Kidney epithelial cell (primary cell): ENCODE data around the gene SNRPA. TPM values are rescaled to one million over a fixed set of nuclear protein-coding genes. Genes with fewer than 3 reads are reported as not detected.

Source experiments
- DNase-seq: peaks from one replicate; pipeline ENCODE4 v3.0.0-alpha.2; 2010; ENCODE audit warnings: low read depth
- H3K27me3 ChIP-seq: 2 replicates; pipeline ENCODE4 v1.6.0; 2011; ENCODE audit warnings: low read length; ENCODE audit not compliant: control insufficient read depth, insufficient read depth
- H3K36me3 ChIP-seq: 2 replicates; pipeline ENCODE4 v1.5.1; 2011; ENCODE audit warnings: low read length; ENCODE audit not compliant: control insufficient read depth, insufficient read depth
- H3K4me3 ChIP-seq: 2 replicates; pipeline ENCODE4 v1.5.1; 2011; ENCODE audit warnings: low read depth, mild to moderate bottlenecking, control low read depth, low read length
- total RNA-seq: library from RNA; depleted of rRNA; stranded (reverse); fragments of >200 nt; gene quantifications from 2 replicates; pipeline ENCODE4 v1.2.3, GENCODE V29; 2015
- TF ChIP-seq, protein P1 (sequence below): IDR thresholded peaks from 2 replicates; pipeline ENCODE4 v1.5.1; 2011; ENCODE audit warnings: mild to moderate bottlenecking, moderate library complexity, low read length, control low read depth, inconsistent platforms; ENCODE audit not compliant: insufficient read depth, poor library complexity, severe bottlenecking

Gene SNRPA
- total RNA-seq, 1 donor from 2014 or later, result 110 TPM

DNA sequence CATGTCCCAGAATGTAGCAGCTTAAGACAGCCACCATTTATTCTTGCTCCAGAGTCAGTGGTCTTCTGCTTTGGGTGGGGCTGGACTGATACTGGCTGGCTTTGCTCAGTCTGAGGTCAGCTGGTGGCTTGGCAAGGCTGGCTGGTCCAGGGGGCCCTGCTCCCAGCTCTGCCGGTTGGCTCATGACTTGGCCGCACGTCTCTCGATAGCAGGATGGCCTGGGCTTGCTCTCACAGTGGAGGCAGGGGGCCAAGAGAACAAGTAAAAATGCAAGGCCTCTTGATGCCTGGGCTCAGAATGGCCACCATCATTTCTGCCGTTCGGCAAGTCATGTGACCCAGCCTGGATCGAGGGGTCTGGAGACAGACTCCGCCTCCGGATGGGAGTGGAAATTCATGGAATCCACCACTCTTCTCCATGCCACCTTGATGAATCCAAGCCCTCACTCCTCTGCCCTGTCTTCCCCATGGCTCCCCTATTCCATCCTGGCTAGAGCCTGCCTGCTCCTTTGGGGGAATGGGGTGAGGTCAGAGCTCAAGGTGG lies 13.8 kb upstream of the SNRPA start:
- TF ChIP-seq, protein P1, sequence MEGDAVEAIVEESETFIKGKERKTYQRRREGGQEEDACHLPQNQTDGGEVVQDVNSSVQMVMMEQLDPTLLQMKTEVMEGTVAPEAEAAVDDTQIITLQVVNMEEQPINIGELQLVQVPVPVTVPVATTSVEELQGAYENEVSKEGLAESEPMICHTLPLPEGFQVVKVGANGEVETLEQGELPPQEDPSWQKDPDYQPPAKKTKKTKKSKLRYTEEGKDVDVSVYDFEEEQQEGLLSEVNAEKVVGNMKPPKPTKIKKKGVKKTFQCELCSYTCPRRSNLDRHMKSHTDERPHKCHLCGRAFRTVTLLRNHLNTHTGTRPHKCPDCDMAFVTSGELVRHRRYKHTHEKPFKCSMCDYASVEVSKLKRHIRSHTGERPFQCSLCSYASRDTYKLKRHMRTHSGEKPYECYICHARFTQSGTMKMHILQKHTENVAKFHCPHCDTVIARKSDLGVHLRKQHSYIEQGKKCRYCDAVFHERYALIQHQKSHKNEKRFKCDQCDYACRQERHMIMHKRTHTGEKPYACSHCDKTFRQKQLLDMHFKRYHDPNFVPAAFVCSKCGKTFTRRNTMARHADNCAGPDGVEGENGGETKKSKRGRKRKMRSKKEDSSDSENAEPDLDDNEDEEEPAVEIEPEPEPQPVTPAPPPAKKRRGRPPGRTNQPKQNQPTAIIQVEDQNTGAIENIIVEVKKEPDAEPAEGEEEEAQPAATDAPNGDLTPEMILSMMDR, result no peak

DNA sequence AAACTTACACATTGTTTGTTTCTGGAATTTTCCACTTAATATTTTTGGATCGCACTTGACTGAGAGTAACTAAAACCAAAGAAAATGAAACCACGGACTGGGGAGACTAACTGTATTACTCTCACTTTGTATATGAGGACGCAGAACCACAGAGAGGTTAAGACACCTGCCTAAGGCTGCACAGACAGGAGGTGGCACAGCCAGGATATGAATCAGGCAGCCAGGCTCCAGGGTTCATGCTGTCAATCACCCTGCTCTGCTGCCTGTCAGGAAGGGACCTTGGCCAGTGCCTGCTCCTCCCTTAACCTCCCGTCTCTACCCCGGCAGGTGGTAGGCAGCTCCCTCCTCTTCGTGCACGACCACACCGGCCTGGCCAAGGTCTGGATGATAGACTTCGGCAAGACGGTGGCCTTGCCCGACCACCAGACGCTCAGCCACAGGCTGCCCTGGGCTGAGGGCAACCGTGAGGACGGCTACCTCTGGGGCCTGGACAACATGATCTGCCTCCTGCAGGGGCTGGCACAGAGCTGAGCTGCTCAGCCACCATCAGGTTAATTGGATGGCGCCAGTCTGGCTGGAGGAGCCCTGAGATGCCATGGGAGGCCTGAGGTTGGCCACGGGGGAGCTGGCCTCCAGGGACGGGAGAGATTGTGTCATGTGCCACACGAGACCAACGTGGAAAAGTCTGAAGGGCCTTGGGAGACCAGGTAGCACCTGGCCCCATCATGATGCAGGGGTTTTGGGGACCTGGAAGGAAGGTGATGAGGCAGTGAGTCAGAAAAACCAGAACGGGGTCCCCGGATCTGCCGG lies 11.8 kb upstream of the SNRPA start:
- H3K27me3 ChIP-seq, result no peaks in the 10 kb centered on the region
- no peak overlapping the region for H3K4me3 ChIP-seq
- no peak for DNase-seq
- peaks cover 1% of the 10 kb centered on the region for H3K36me3 ChIP-seq
- TF ChIP-seq, protein P1, result no peak

More for the DNA sequence above, 13.8 kb upstream of the SNRPA start:
- DNase-seq, result no peak
- no peak overlapping the region for H3K4me3 ChIP-seq
- H3K27me3 ChIP-seq, result no peaks in the 10 kb centered on the region
- peaks cover 3% of the 10 kb centered on the region for H3K36me3 ChIP-seq

DNA sequence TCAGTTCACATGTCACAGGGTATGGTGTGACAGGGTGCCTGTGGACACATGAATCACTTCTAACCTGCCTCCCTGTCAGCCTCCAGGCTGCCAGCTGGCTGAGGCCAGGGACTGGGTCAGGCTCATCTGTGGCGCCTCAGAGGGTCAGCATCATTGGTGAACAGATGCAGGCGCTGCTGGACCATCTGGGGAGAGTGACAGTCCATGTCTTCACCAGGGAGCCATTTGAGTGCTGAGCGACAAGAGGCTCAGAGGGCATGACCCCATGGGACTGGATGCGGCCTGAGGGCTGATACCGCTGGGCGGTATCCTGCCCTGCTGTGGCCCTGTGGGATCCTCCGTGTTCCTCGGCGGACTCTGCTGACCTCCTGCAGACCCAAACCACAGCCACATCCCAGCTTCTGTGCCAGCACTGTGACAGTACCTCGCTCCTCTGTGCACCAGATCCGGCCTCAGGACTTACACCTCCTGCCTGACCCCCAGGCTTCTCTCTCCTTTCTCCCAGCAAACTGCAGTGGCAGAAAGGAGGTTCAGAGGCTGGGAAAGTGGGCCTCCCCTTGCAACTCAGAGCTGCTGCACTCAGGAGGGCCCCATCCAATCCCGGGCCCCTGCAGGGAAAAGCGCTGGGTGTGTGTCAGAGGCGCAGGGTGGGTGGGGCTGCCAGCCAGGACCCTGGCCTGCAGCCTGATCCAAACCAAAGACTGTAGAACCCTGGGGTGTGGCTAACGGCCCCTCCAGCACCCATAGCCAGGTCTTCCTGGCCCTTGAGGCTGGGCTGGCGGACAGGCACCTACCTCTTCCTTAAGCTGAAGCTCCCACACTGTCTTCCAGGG lies 10.9 kb upstream of the SNRPA start:
- Histone ChIP-seq H3K27me3 (no peaks in the 10 kb centered on the region), H3K36me3 (peaks cover 1% of the 10 kb centered on the region), H3K4me3 (no peak overlapping the region)
- TF ChIP-seq, protein P1, result no peak
- no peak for DNase-seq

DNA sequence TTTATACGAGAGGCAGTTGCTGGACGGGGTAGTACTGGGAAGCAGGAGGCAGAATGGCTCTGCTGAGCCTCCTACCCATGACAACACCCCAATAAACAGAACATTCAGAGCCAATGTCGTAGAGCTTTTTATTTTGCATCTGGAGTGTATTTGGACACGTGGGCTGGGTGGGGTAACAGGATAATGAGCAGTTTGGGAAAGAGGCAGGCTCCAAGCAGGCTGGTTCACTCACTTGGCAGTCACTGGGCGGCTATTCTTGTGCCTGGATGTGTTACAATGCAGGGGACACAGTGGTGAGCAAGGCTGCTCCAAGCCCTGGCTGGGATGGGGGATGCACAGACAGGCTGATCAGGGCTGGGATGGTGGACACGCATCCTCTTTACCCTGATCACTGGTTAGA lies 10.3 kb upstream of the SNRPA start:
- Histone ChIP-seq H3K27me3 (no peaks in the 10 kb centered on the region), H3K4me3 (no peak overlapping the region), H3K36me3 (peaks cover 1% of the 10 kb centered on the region)
- no peak for DNase-seq
- TF ChIP-seq, protein P1, result no peak

DNA sequence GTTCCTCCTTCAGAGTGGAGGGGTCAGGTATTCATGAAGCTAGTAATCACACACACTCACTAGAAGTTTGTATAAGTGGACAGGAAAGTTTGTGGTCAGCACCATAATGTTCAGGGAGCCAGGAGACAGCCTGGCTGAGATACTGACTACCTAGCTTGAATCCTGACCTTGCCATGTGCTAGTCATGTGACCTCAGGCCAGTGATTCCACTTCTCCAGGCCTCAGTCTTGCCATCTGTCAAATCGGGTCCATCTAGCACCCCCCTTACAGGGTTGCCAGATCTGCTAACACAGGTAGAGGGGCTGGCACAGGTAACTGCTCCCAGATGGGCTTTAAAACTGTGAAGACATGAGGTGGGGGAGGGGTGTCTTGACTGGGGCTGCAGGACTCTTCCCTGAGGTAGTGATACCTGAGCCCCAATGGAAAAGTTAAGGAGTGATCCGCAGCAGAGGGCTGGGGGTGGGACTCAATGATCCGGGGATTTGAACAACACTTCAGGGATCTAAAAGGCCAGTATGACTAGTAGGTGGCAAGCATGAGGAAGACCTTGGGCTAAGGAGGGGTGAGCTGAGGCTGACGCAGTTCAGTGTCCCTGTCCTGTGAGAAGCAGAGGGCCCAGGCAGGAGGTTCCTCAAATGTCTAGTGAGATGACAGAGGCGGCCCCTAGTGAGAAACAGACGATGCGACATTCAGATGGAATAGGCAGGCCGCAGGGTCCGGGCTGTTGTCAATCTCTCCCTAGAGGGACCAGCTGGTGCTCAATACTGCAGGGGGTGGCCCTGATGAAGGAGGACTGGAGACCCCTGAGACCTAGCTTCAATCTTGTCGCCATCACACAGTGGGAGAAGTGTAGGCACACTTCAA lies 9.2 kb upstream of the SNRPA start:
- H3K4me3 ChIP-seq, result no peak overlapping the region
- peaks cover 1% of the 10 kb centered on the region for H3K36me3 ChIP-seq
- TF ChIP-seq, protein P1, result no peak
- no peak for DNase-seq
- no peaks in the 10 kb centered on the region for H3K27me3 ChIP-seq
